VCaP (cell line): Measurements from ENCODE around the gene NUDT4.

Source experiments
- H3K27ac ChIP-seq: fragments of 450-650 bp; 2 replicates; pipeline ENCODE4 v1.5.1; 2017
- CTCF ChIP-seq: fragments of 450-650 bp; conservative IDR thresholded peaks from 2 replicates; pipeline ENCODE4 v1.5.1; 2017; ENCODE audit warnings: mild to moderate bottlenecking, moderate library complexity

NUDT4 gene

GRCh38 chr12:93404961-93405849, 27.5 kb downstream of the NUDT4 start:
- H3K27ac ChIP-seq: peak overlapping the region; percentile 34
- no peak for TF ChIP-seq CTCF

- TF ChIP-seq CTCF: no peak
- peak overlapping the region; percentile 51; the same call in 1 of the 2 replicates for H3K27ac ChIP-seq
Observed at GRCh38 chr12:93407054-93407962, 29.6 kb downstream of the NUDT4 start.

GRCh38 chr12:93407963-93408283, 30.2 kb downstream of the NUDT4 start:
- peak overlapping the region; percentile 51; the same call in 1 of the 2 replicates for H3K27ac ChIP-seq
- no peak for TF ChIP-seq CTCF

GRCh38 chr12:93408813-93409212, 31.1 kb downstream of the NUDT4 start:
- peak overlapping the region; percentile 51 for H3K27ac ChIP-seq
- no peak for TF ChIP-seq CTCF

GRCh38 chr12:93409343-93410187, 31.8 kb downstream of the NUDT4 start:
- H3K27ac ChIP-seq: peak overlapping the region; percentile 51

- peak overlapping the region; percentile 51 for H3K27ac ChIP-seq
Observed at GRCh38 chr12:93411060-93411459, 33.3 kb downstream of the NUDT4 start.

- H3K27ac ChIP-seq: peak overlapping the region; percentile 51
Observed at GRCh38 chr12:93412396-93412795, 34.7 kb downstream of the NUDT4 start.

- no peak for TF ChIP-seq CTCF
- peak overlapping the region; percentile 51 for H3K27ac ChIP-seq
Observed at GRCh38 chr12:93413064-93413463, 35.3 kb downstream of the NUDT4 start.
